ENCODE data around the gene ITPR2. TPM values are rescaled to one million over a fixed set of nuclear protein-coding genes. Genes with fewer than 3 reads are reported as not detected.

ITPR2 gene
- total and polyA plus RNA-seq, 2 of the 13 experiments (the other 11 are each of a cell fraction or from before 2014, with no cell fraction given): 31.9 to 81.9 TPM

DNA sequence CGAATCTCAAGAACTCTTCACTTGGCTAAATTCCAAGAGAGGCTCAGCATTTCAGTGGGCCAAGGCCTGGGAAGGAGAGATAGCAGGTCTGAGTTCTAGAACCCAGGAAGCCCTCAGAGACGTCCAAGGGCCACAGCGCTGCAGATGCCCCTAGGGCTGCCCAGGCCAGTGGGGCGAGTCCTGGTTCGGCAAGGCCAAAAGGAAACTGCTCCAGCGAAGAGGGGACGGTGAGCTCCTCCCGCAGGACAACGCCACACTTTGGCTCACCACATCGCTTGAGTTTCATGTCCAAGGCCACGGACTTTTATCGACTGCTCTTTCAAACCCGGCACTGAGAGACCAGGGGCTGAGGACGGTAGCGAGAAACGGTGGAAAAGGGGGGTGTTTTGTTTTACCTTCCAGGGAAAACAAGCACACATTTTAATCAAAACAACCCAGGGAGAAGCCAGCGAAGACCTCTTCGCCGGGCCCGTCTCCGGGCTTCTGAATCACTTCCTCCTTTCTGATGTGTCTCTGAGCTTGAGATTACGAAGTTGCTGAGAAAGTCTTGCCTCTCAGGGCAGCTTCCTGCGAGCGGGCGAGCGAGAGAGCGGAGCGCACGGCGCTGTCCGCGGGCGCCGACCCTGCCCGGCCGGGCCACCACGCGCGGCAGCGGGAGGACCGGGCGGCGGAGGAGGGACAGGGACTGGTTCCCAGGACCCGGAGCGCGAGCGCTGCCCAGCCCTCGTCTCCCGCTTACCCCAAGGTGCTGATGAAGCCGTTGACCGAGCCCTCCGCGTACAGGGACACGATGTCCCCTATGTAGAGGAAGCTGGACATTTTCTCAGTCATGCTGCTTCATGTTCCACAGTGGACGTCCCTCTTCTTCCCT lies 808 bp downstream of the ITPR2 start (continued):
- TF ChIP-seq, protein P1, sequence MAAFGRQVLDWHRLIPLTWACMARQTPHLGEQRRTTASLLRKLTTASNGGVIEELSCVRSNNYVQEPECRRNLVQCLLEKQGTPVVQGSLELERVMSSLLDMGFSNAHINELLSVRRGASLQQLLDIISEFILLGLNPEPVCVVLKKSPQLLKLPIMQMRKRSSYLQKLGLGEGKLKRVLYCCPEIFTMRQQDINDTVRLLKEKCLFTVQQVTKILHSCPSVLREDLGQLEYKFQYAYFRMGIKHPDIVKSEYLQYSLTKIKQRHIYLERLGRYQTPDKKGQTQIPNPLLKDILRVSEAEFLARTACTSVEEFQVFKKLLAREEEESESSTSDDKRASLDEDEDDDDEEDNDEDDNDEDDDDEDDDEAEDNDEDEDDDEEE (CRISPR knock-in tag; IDR thresholded peaks at IDR 0.05): no peak
- TF ChIP-seq ZNF737 (CRISPR knock-in tag; IDR thresholded peaks at IDR 0.05; ENCODE audit: borderline replicate concordance) (0 out of 2 replicates have a peak, but pooled peaks have one; percentile 31), KAT8 (CRISPR knock-in tag; IDR thresholded peaks at IDR 0.05) (no peak), GLI4 (CRISPR knock-in tag; IDR thresholded peaks at IDR 0.05; ENCODE audit: borderline replicate concordance) (no peak), ZNF777 (CRISPR knock-in tag; IDR thresholded peaks at IDR 0.05) (no peak), GTF3A (CRISPR knock-in tag; conservative IDR thresholded peaks at IDR 0.05) (no peak), HOXA9 (CRISPR knock-in tag; IDR thresholded peaks at IDR 0.05; ENCODE audit: borderline replicate concordance) (peak; percentile 71; the same call in 1 of the 2 replicates), HNF4G (IDR thresholded peaks at IDR 0.05; ENCODE audit: borderline replicate concordance, low read depth, low read length) (no peak), HNF4G (CRISPR knock-in tag; IDR thresholded peaks at IDR 0.05; ENCODE audit: borderline replicate concordance, low read depth) (no peak), TCF7 (IDR thresholded peaks at IDR 0.05; ENCODE audit: low read depth) (no peak), ZNF703 (CRISPR knock-in tag; IDR thresholded peaks at IDR 0.05; ENCODE audit: borderline replicate concordance) (no peak), ETV5 (CRISPR knock-in tag; IDR thresholded peaks at IDR 0.05; ENCODE audit: borderline replicate concordance) (no peak; the same call in 1 of the 2 replicates), HDAC6 (IDR thresholded peaks at IDR 0.05; ENCODE audit: low read depth, low read length) (no peak), ZNF790 (CRISPR knock-in tag; IDR thresholded peaks at IDR 0.05; ENCODE audit: borderline replicate concordance) (no peak), ZNF296 (CRISPR knock-in tag; conservative IDR thresholded peaks at IDR 0.05) (no peak), ZNF766 (CRISPR knock-in tag; IDR thresholded peaks at IDR 0.05; ENCODE audit: borderline replicate concordance) (no peak), ONECUT2 (CRISPR knock-in tag; IDR thresholded peaks at IDR 0.05) (peak; percentile 84), ZNF841 (CRISPR knock-in tag; IDR thresholded peaks at IDR 0.05; ENCODE audit: borderline replicate concordance) (no peak), ZBTB4 (CRISPR knock-in tag; IDR thresholded peaks at IDR 0.05; ENCODE audit: borderline replicate concordance) (no peak), ZMYM3 (CRISPR knock-in tag; IDR thresholded peaks at IDR 0.05) (peak; percentile 38; the same call in 1 of the 2 replicates), ZNF792 (CRISPR knock-in tag; IDR thresholded peaks at IDR 0.05) (no peak)
- TF ChIP-seq, protein P2, sequence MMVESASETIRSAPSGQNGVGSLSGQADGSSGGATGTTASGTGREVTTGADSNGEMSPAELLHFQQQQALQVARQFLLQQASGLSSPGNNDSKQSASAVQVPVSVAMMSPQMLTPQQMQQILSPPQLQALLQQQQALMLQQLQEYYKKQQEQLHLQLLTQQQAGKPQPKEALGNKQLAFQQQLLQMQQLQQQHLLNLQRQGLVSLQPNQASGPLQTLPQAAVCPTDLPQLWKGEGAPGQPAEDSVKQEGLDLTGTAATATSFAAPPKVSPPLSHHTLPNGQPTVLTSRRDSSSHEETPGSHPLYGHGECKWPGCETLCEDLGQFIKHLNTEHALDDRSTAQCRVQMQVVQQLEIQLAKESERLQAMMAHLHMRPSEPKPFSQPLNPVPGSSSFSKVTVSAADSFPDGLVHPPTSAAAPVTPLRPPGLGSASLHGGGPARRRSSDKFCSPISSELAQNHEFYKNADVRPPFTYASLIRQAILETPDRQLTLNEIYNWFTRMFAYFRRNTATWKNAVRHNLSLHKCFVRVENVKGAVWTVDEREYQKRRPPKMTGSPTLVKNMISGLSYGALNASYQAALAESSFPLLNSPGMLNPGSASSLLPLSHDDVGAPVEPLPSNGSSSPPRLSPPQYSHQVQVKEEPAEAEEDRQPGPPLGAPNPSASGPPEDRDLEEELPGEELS (CRISPR knock-in tag; IDR thresholded peaks at IDR 0.05): peak; percentile 32; the same call in 1 of the 2 replicates
